Breast epithelium (tissue), 3 donors: Measurements from ENCODE around the gene THSD4.

ENCODE experiments used
- POLR2A ChIP-seq: fragments of 450-650 bp; IDR thresholded peaks from one replicate; pipeline ENCODE4 v1.6.1; 2016; ENCODE audit warnings: antibody characterized with exemption, mild to moderate bottlenecking, moderate library complexity
- POLR2AphosphoS5 ChIP-seq, 3 donors: sonication (generic); formaldehyde crosslinking; IDR thresholded peaks; one replicate each; pipeline ENCODE4 v1.6.1; 2017; ENCODE audit warnings: antibody characterized with exemption in 3 of 3
- TF ChIP-seq, protein P1 (sequence below), 3 donors: fragments of 450-650 bp; IDR thresholded peaks; one replicate each; pipeline ENCODE4 v1.5.1; 2016 to 2017; ENCODE audit warnings: antibody characterized with exemption in 3 of 3, mild to moderate bottlenecking in 3 of 3, moderate library complexity in 3 of 3

GRCh38 chr15:71754660-71755059 is 639.4 kb downstream of the THSD4 start:
- TF ChIP-seq, protein P1, sequence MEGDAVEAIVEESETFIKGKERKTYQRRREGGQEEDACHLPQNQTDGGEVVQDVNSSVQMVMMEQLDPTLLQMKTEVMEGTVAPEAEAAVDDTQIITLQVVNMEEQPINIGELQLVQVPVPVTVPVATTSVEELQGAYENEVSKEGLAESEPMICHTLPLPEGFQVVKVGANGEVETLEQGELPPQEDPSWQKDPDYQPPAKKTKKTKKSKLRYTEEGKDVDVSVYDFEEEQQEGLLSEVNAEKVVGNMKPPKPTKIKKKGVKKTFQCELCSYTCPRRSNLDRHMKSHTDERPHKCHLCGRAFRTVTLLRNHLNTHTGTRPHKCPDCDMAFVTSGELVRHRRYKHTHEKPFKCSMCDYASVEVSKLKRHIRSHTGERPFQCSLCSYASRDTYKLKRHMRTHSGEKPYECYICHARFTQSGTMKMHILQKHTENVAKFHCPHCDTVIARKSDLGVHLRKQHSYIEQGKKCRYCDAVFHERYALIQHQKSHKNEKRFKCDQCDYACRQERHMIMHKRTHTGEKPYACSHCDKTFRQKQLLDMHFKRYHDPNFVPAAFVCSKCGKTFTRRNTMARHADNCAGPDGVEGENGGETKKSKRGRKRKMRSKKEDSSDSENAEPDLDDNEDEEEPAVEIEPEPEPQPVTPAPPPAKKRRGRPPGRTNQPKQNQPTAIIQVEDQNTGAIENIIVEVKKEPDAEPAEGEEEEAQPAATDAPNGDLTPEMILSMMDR (IDR thresholded peaks at IDR 0.05) = no peak
- TF ChIP-seq POLR2A (no peak), POLR2AphosphoS5 (IDR thresholded peaks at IDR 0.05) (no peak)
